GM19455 (cell line): ENCODE measurements around the gene FUT6.
"Not testable (repeated sequence)": the region's sequence is repeated elsewhere in the genome, so short reads cannot be mapped to it uniquely, and the experiment has no call there.

Experiments
- ATAC-seq: cut with Tn5 transposase; IDR thresholded peaks from one replicate; pipeline ENCODE4 v1.9.1; 2021; ENCODE audit not compliant: unreplicated experiment

FUT6 gene

DNA sequence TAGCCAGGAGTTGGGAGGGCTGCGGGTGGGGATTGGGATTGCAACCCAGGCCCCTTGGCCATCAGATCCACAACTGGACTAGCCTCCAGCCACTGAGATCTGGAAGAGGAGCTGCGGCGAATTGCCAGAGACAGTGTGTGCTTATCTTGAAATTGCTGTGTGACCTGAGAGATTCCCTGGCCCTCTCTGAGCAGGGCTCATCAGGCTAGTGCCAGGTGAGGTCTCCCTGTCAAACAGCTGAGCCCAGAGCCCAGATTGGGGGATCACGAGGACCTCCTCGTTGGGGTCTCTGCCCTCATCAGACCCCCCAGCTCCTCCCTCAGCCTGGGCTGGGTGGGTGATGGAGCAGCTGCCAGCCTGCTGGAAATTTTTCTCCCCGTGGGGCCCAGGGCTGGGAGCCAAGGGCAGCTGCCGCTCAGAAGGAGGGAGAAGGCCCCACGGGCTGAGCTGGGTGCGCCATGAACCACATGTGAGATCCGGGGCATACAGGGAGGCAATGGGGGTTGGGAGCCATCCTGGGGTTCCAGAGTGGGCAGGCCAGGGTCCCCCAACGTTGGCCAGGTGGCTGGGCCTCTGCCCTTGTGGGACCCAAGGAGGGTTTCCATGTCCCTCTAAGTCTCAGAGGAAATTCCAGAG, 23.6 kb upstream of the FUT6 start:
- ATAC-seq: no peak

DNA sequence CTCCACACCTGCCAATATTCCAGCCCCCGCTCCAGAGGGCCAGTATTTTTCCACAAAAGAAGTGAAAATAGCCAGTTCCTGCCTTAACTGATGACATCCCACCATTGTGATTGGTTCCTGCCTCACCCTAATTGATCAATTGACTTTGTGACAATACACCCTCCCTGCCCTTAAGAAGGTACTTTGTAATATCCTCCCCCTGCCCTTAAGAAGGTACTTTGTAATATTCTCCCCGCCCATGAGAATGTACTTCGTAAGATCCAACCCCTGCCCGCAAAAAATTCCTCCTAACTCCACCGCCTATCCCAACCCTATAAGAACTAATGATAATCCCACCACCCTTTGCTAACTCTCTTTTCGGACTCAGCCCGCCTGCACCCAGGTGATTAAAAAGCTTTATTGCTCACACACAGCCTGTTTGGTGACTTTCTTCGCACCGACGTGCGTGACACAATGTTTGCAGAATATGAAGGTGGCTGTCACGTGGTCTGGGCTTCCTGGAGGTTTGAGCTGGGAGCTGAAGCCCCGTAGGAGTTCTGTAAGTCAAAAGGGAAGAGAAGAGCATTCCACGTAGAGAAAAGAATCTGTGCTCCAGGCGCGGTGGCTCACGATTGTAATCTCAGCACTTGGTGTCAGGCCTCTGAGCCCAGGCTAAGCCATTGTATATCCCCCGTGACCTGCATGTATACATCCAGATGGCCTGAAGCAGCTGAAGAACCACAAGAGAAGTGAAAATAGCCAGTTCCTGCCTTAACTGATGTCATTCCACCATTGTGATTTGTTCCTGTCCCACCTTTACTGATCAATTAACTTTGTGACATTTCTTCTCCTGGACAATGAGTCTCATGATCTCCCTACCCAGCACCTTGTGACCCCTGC, 17.9 kb upstream of the FUT6 start:
- ATAC-seq: no peak

DNA sequence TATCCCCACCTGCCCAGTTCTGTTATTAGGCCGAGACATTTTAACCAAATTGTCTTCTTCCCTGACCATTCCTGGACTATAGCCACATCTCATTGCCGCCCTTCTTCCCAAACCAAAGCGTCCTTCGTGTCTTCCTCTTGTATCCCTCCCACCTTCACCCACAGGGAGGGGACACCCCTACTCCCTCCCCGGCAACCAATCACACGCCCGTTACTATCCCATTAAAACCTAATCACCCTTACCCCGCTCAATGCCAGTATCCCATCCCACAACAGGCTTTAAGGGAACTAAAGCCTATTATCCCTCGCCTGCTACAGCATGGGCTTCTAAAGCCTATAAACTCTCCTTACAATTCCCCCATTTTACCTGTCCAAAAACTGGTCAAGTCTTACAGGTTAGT, 15.6 kb upstream of the FUT6 start:
- ATAC-seq: not testable (repeated sequence)

- not testable (repeated sequence) for ATAC-seq
These were observed 14.6 kb upstream of the FUT6 start for GRCh38 chr19:5854121-5854520.

GRCh38 chr19:5851302-5851701, 11.8 kb upstream of the FUT6 start, which contains the start of gene FUT3:
TSS of gene FUT3 (minus strand) at chr19:5851449.
- no peak for ATAC-seq

- no peak for ATAC-seq
These were observed 11.3 kb upstream of the FUT6 start for GRCh38 chr19:5850743-5851293.

DNA sequence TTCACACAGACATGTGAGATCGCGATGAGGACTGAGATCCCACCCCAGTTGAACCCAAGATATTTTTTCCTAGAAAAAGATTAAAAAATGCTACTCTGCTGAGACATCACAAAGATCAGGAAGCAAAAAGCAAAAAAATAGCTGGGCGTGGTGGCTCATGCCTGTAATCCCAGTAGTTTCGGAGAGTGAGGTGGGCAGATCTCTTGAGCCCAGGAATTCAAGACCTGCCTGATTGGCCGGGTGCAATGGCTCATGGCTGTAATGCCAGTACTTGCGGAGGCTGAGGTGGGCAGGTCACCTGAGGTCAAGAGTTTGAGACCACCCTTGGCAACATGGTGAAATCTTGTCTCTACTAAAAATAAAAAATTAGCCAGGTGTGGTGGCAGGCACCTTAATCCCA, 10.7 kb upstream of the FUT6 start:
- no peak for ATAC-seq

- not testable (repeated sequence) for ATAC-seq
These were observed 9.1 kb upstream of the FUT6 start for GRCh38 chr19:5848621-5849020.

- not testable (repeated sequence) for ATAC-seq
These were observed 8.3 kb upstream of the FUT6 start for GRCh38 chr19:5847846-5848245.

- no peak for ATAC-seq
These were observed 5.2 kb upstream of the FUT6 start for GRCh38 chr19:5844456-5845433.

DNA sequence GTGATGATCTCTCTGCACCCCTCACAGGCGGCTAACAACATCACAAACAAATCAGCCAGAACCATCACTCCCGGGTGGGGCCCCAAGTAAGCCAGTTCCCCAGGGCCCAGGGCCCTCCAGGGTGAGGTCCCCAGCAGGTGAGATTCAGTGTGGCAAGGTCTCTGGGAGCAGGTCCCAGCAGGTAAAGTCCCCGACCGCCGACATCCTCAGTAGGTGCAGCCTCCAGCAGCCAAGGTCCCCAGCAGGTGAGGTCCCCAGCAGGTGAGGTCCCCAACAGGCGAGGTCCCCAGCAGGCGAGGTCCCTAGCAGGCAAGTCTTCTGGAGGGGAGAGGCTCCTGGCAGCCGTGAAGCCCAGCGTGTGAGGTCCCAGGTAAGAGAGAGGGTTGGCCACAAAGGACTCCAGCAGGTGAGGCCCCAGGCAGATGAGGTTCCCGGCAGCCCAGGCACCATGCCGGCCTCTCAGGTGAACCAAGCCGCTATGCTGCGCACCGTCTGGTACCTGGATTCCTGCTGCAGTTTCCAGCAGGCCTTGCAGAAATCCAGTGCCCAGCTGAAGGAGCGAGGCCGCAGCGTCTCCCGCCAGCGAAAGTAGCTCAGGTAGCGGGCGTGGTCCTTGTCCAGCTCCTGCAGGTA, 3.9 kb upstream of the FUT6 start:
- no peak for ATAC-seq

GRCh38 chr19:5841735-5842111, 2.2 kb upstream of the FUT6 start:
- not testable (repeated sequence) for ATAC-seq

DNA sequence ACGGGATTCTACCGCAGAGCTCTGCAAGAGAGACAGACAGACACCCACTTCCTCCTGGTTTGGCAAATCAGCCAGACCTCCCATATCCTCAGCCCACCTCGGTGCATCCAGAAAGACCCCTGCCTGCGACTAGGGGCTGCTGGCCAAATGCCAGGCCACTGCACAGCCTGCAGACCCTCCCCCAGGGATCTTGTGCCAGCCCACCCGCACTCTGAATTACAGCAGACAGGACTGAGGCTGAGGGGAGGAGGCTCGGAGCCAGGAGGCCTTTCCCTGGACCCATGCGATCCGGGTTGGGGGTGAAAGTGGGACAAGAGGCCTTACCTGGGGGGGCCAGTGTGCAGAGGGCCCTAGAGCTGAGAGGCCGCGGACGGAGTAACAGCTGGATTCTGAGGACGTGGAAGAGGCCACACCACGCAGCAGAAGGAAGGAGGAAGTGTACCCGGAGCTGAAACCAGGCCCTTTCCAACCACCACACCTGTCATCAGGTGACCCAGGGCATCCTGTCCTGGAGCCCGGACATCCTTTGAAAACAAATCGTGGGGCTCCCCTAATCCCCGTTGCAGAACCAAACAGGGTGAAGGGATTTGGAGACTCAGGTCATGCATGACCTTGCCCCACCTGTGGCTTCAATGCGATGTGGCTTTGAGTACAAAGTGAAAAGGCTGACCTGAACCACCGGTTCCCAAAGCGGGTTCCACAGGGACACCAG, 993 bp downstream of the FUT6 start:
- no peak for ATAC-seq

- no peak for ATAC-seq
These were observed 1.6 kb downstream of the FUT6 start for GRCh38 chr19:5837761-5838352.

- ATAC-seq: no peak
These were observed 6.8 kb downstream of the FUT6 start for GRCh38 chr19:5832527-5833216.

- no peak for ATAC-seq
These were observed 7.4 kb downstream of the FUT6 start for GRCh38 chr19:5832061-5832460.

GRCh38 chr19:5831159-5831558, 8.3 kb downstream of the FUT6 start:
- ATAC-seq: no peak

- no peak for ATAC-seq
These were observed 9.8 kb downstream of the FUT6 start for GRCh38 chr19:5829567-5830310.
